ENCODE results near the gene ZNF763. TPM values are rescaled to one million over a fixed set of nuclear protein-coding genes. Genes with fewer than 3 reads are reported as not detected.

The ZNF763 gene
- total RNA-seq, 1 experiment from 2014 or later: 0.84 TPM

DNA sequence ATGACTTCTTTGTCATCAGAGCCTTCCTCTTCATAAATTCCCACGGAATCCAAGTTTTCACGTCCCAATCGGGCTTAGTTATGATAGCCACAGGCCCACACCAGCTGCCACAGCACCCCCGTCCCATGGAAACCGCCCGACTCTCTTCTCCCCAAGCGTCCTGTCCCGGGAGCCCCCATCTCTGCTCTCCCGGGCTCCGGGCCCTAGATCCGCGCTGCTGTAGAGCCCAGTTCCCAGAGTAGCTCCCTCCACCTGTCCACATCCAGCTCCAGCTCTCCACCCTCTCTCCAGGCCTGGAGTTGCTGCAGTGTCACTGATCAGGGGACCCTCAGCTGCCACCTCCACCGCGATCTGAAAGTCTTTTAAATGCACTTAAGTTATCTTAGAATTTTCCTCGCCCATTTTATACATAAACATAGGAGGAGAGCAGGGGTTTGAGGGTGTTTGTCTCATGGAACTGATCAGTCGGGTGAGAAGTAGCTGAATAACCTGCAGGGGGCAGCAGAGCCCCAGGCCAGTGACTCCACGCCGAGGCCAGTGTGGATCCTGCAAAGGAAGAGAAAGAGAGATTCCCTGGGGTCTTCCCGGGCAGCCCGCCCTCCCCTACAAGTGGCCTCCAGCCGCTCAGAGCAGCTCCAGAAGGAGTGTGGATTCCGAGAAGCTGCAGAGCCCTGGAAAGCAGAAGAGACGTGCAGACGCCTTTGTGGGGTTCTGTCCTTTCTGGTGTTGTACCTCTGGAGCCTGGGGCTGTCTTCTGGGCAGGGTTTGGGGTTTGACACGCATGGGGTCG lies 1.1 kb upstream of the ZNF763 start:
- no peaks in the 10 kb centered on the region for H3K36me3 ChIP-seq (ENCODE audit: control insufficient read depth, insufficient read depth, low read length)
- peak overlapping the region; percentile 59 for H3K4me3 Mint-ChIP-seq (ENCODE audit: unreplicated experiment)
- H3K4me1 Mint-ChIP-seq (ENCODE audit: low read depth, unreplicated experiment): peaks cover 9% of the 10 kb centered on the region
- no peaks in the 10 kb centered on the region for H3K9me3 ChIP-seq
- peak in 1 of 2 experiments; percentile 20 for DNase-seq
- no peaks in the 10 kb centered on the region for H3K27me3 ChIP-seq (replicated peaks; ENCODE audit: control insufficient read depth, insufficient read depth, low read length)
- H3K36me3 Mint-ChIP-seq (ENCODE audit: insufficient read depth, unreplicated experiment): peaks cover 6% of the 10 kb centered on the region
- H3K9me3 Mint-ChIP-seq (ENCODE audit: unreplicated experiment): peaks cover 28% of the 10 kb centered on the region
- no peaks in the 10 kb centered on the region for H3K27me3 Mint-ChIP-seq (ENCODE audit: insufficient read depth, unreplicated experiment)
- H3K4me1 ChIP-seq: no peaks in the 10 kb centered on the region
- TF ChIP-seq, protein P1, sequence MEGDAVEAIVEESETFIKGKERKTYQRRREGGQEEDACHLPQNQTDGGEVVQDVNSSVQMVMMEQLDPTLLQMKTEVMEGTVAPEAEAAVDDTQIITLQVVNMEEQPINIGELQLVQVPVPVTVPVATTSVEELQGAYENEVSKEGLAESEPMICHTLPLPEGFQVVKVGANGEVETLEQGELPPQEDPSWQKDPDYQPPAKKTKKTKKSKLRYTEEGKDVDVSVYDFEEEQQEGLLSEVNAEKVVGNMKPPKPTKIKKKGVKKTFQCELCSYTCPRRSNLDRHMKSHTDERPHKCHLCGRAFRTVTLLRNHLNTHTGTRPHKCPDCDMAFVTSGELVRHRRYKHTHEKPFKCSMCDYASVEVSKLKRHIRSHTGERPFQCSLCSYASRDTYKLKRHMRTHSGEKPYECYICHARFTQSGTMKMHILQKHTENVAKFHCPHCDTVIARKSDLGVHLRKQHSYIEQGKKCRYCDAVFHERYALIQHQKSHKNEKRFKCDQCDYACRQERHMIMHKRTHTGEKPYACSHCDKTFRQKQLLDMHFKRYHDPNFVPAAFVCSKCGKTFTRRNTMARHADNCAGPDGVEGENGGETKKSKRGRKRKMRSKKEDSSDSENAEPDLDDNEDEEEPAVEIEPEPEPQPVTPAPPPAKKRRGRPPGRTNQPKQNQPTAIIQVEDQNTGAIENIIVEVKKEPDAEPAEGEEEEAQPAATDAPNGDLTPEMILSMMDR (IDR thresholded peaks at IDR 0.05; ENCODE audit: insufficient read depth in 1 of 2, low read depth in 1 of 2, low read length in 1 of 2, severe bottlenecking in 1 of 2, unreplicated experiment in 1 of 2): peak in 1 of 2 experiments; percentile 24
- no peak overlapping the region for H3K4me3 ChIP-seq (ENCODE audit: low read depth, low read length)
- CTCF ChIA-PET: interaction anchor here (0.6 kb wide), 1 partner anchor 40 kb away, joined by 4 read pairs; no protein-coding TSS in a partner anchor
- peak overlapping the region; percentile 7 for H3K27ac Mint-ChIP-seq (ENCODE audit: unreplicated experiment)
- POLR2A ChIA-PET: no interaction called here
- intact Hi-C loops (cut with micrococcal nuclease; ENCODE audit: unreplicated experiment): no loop called here
- BruUV-seq (replicated peaks): no TSS peak

DNA sequence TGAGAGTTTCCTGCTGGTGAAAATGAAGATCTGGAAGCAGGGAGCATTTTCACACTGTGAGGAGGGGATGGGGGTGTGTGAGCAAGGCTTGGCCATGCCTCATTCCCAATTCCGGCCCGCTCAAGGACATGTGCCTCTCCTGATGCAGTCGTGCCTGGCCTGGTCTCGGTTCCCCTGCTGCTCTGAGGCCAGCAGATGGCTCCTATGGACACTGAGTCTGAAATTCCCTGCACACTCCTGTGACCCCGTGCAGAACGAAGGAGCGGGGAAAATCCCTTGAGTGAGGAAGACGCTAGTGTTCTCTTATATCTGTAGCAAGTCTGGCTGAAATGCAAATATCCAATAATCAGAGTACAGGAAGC lies 363 bp upstream of the ZNF763 start:
- POLR2A ChIA-PET: no interaction called here
- no TSS peak for BruUV-seq (replicated peaks)
- intact Hi-C loops (cut with micrococcal nuclease; ENCODE audit: unreplicated experiment): no loop called here
- TF ChIP-seq, protein P1 (IDR thresholded peaks at IDR 0.05; ENCODE audit: insufficient read depth in 1 of 2, low read depth in 1 of 2, low read length in 1 of 2, severe bottlenecking in 1 of 2, unreplicated experiment in 1 of 2): no peak
- Mint-ChIP-seq H3K27me3 (ENCODE audit: insufficient read depth, unreplicated experiment) (no peaks in the 10 kb centered on the region), H3K4me3 (ENCODE audit: unreplicated experiment) (peak overlapping the region; percentile 59), H3K9me3 (ENCODE audit: unreplicated experiment) (peaks cover 28% of the 10 kb centered on the region), H3K36me3 (ENCODE audit: insufficient read depth, unreplicated experiment) (peaks cover 6% of the 10 kb centered on the region), H3K27ac (ENCODE audit: unreplicated experiment) (peak overlapping the region; percentile 7), H3K4me1 (ENCODE audit: low read depth, unreplicated experiment) (peaks cover 9% of the 10 kb centered on the region)
- no peaks in the 10 kb centered on the region for H3K36me3 ChIP-seq (ENCODE audit: control insufficient read depth, insufficient read depth, low read length)
- peak overlapping the region; percentile 59 for H3K4me3 ChIP-seq (ENCODE audit: low read depth, low read length)
- H3K9me3 ChIP-seq: no peaks in the 10 kb centered on the region
- H3K27me3 ChIP-seq (replicated peaks; ENCODE audit: control insufficient read depth, insufficient read depth, low read length): no peaks in the 10 kb centered on the region
- H3K4me1 ChIP-seq: no peaks in the 10 kb centered on the region
- DNase-seq: no peak
- CTCF ChIA-PET: interaction anchor here (0.6 kb wide), 1 partner anchor 41 kb away, joined by 4 read pairs; no protein-coding TSS in a partner anchor

GRCh38 chr19:11970174-11970573 lies 5.3 kb downstream of the ZNF763 start:
- intact Hi-C loops (cut with micrococcal nuclease; ENCODE audit: unreplicated experiment): no loop called here
- Histone ChIP-seq H3K27me3 (replicated peaks; ENCODE audit: control insufficient read depth, insufficient read depth, low read length) (no peaks in the 10 kb centered on the region), H3K4me1 (no peaks in the 10 kb centered on the region), H3K9me3 (no peaks in the 10 kb centered on the region), H3K4me3 (ENCODE audit: low read depth, low read length) (no peak overlapping the region), H3K36me3 (ENCODE audit: control insufficient read depth, insufficient read depth, low read length) (no peaks in the 10 kb centered on the region)
- H3K4me1 Mint-ChIP-seq (ENCODE audit: low read depth, unreplicated experiment): peaks cover 5% of the 10 kb centered on the region
- ChIA-PET CTCF (no interaction called here), POLR2A (no interaction called here)
- H3K4me3 Mint-ChIP-seq (ENCODE audit: unreplicated experiment): no peak overlapping the region
- no peak overlapping the region for H3K27ac Mint-ChIP-seq (ENCODE audit: unreplicated experiment)
- no TSS peak for BruUV-seq (replicated peaks)
- H3K36me3 Mint-ChIP-seq (ENCODE audit: insufficient read depth, unreplicated experiment): no peaks in the 10 kb centered on the region
- TF ChIP-seq, protein P1 (IDR thresholded peaks at IDR 0.05; ENCODE audit: insufficient read depth in 1 of 2, low read depth in 1 of 2, low read length in 1 of 2, severe bottlenecking in 1 of 2, unreplicated experiment in 1 of 2): no peak
- H3K9me3 Mint-ChIP-seq (ENCODE audit: unreplicated experiment): peaks cover 30% of the 10 kb centered on the region
- H3K27me3 Mint-ChIP-seq (ENCODE audit: insufficient read depth, unreplicated experiment): no peaks in the 10 kb centered on the region
- DNase-seq: no peak
